ENCODE measurements around the gene SH3BP5L. TPM values are rescaled to one million over a fixed set of nuclear protein-coding genes. Genes with fewer than 3 reads are reported as not detected.
"Not testable (repeated sequence)": the region's sequence is repeated elsewhere in the genome, so short reads cannot be mapped to it uniquely, and the experiment has no call there.

Gene SH3BP5L
- total RNA-seq, 2 donors from 2014 or later: 22.6 to 27.4 TPM

- ATAC-seq (ENCODE audit: insufficient number of reproducible peaks, low FRiP score, low read depth) (no peak), DNase-seq (ENCODE audit: low spot score) (no peak)
- TF ChIP-seq CTCF (IDR thresholded peaks at IDR 0.05): no peak
- no peak overlapping the region for H3K27ac ChIP-seq
- no peaks in the 10 kb centered on the region for H3K27me3 ChIP-seq (replicated peaks; ENCODE audit: insufficient read depth)
- H3K9me3 ChIP-seq: no peaks in the 10 kb centered on the region
- peaks cover 4 to 11% of the 10 kb centered on the region in 2 donors for H3K4me1 ChIP-seq (ENCODE audit: control insufficient read depth in 1 of 2, low read depth in 2 of 2)
- no peaks in the 10 kb centered on the region for H3K36me3 ChIP-seq
- H3K4me3 ChIP-seq: no peak overlapping the region
Measured at GRCh38 chr1:248834343-248834940, 8.7 kb upstream of the SH3BP5L start.

GRCh38 chr1:248831842-248832241, 6.1 kb upstream of the SH3BP5L start:
- TF ChIP-seq CTCF (IDR thresholded peaks at IDR 0.05): no peak
- Histone ChIP-seq H3K27ac (no peak overlapping the region), H3K4me1 (ENCODE audit: control insufficient read depth in 1 of 2, low read depth in 2 of 2) (peaks cover 4% of the 10 kb centered on the region in 2 donors), H3K4me3 (no peak overlapping the region), H3K27me3 (replicated peaks; ENCODE audit: insufficient read depth) (no peaks in the 10 kb centered on the region), H3K36me3 (no peaks in the 10 kb centered on the region), H3K9me3 (no peaks in the 10 kb centered on the region)
- ATAC-seq (ENCODE audit: insufficient number of reproducible peaks, low FRiP score, low read depth) (no peak), DNase-seq (ENCODE audit: low spot score) (no peak)

- DNase-seq (ENCODE audit: low spot score); H3K27ac ChIP-seq; H3K9me3 ChIP-seq; H3K27me3 ChIP-seq (replicated peaks; ENCODE audit: insufficient read depth); H3K36me3 ChIP-seq; H3K4me3 ChIP-seq; H3K4me1 ChIP-seq (ENCODE audit: control insufficient read depth in 1 of 2, low read depth in 2 of 2); ATAC-seq (ENCODE audit: insufficient number of reproducible peaks, low FRiP score, low read depth): not testable (repeated sequence)
Measured at GRCh38 chr1:248830718-248831017, 5.0 kb upstream of the SH3BP5L start.

GRCh38 chr1:248828845-248829244, 3.1 kb upstream of the SH3BP5L start:
- Histone ChIP-seq H3K27me3 (replicated peaks; ENCODE audit: insufficient read depth) (no peaks in the 10 kb centered on the region), H3K9me3 (no peaks in the 10 kb centered on the region), H3K4me1 (ENCODE audit: control insufficient read depth in 1 of 2, low read depth in 2 of 2) (peaks cover 19 to 22% of the 10 kb centered on the region in 2 donors), H3K27ac (no peak overlapping the region), H3K4me3 (no peak overlapping the region), H3K36me3 (no peaks in the 10 kb centered on the region)
- TF ChIP-seq CTCF (IDR thresholded peaks at IDR 0.05): no peak
- ATAC-seq (ENCODE audit: insufficient number of reproducible peaks, low FRiP score, low read depth): no peak
- DNase-seq (ENCODE audit: low spot score): no peak

GRCh38 chr1:248825573-248825908, 174 bp downstream of the SH3BP5L start:
- TF ChIP-seq CTCF (IDR thresholded peaks at IDR 0.05): no peak
- Histone ChIP-seq H3K4me1 (ENCODE audit: control insufficient read depth in 1 of 2, low read depth in 2 of 2) (peaks cover 50 to 55% of the 10 kb centered on the region in 2 donors), H3K4me3 (peak overlapping the region; percentile 88), H3K9me3 (no peaks in the 10 kb centered on the region), H3K27ac (peak overlapping the region; percentile 92 to 95), H3K27me3 (replicated peaks; ENCODE audit: insufficient read depth) (no peaks in the 10 kb centered on the region), H3K36me3 (no peaks in the 10 kb centered on the region)
- DNase-seq (ENCODE audit: low spot score) (no peak), ATAC-seq (ENCODE audit: insufficient number of reproducible peaks, low FRiP score, low read depth) (no peak)

- ATAC-seq (ENCODE audit: insufficient number of reproducible peaks, low FRiP score, low read depth) (no peak), DNase-seq (ENCODE audit: low spot score) (no peak)
- H3K27me3 ChIP-seq (replicated peaks; ENCODE audit: insufficient read depth): no peaks in the 10 kb centered on the region
- H3K9me3 ChIP-seq: no peaks in the 10 kb centered on the region
- no peak for TF ChIP-seq CTCF (IDR thresholded peaks at IDR 0.05)
- no peaks in the 10 kb centered on the region for H3K36me3 ChIP-seq
- H3K4me3 ChIP-seq: peak overlapping the region; percentile 88
- peak overlapping the region; percentile 92 to 95 for H3K27ac ChIP-seq
- H3K4me1 ChIP-seq (ENCODE audit: control insufficient read depth in 1 of 2, low read depth in 2 of 2): peaks cover 52 to 59% of the 10 kb centered on the region in 2 donors
Measured at GRCh38 chr1:248825136-248825535, 579 bp downstream of the SH3BP5L start.

All from thoracic aorta (tissue), 2 donors.